SK-N-SH treated with all-trans-retinoic acid at 6 μM for 48 hours (cell line): ENCODE measurements around the gene HLA-DMA.

Source experiments
- ATAC-seq: fragments of 200-7000 bp; cut with Tn5 transposase; 3 replicates; pipeline ENCODE4 v1.9.1; 2020; ENCODE audit warnings: mild to moderate bottlenecking, moderate library complexity
- ARNTL ChIP-seq: fragments of 450-650 bp; formaldehyde crosslinking; IDR thresholded peaks from 2 replicates; pipeline ENCODE4 v1.5.0; 2020; ENCODE audit warnings: low read depth, mild to moderate bottlenecking, moderate library complexity, borderline replicate concordance
- BACH2 ChIP-seq: fragments of 250-450 bp; sonication (Bioruptor Pico); IDR thresholded peaks from 2 replicates; pipeline ENCODE4 v1.9.0; 2021; ENCODE audit warnings: mild to moderate bottlenecking, borderline replicate concordance
- CREB5 ChIP-seq: fragments of 250-450 bp; sonication (Bioruptor Pico); IDR thresholded peaks from 2 replicates; pipeline ENCODE4 v1.5.1; 2020; ENCODE audit warnings: low read depth, mild to moderate bottlenecking, moderate library complexity
- CSRNP3 ChIP-seq: fragments of 250-450 bp; sonication (Bioruptor Pico); IDR thresholded peaks from 2 replicates; pipeline ENCODE4 v1.5.1; 2021; ENCODE audit warnings: mild to moderate bottlenecking, moderate library complexity
- ESRRG ChIP-seq: fragments of 250-450 bp; sonication (Bioruptor Pico); IDR thresholded peaks from 2 replicates; pipeline ENCODE4 v1.6.1; 2021; ENCODE audit warnings: mild to moderate bottlenecking
- GLIS3 ChIP-seq: fragments of 250-450 bp; sonication (Bioruptor Pico); IDR thresholded peaks from 2 replicates; pipeline ENCODE4 v1.5.0; 2020; ENCODE audit warnings: mild to moderate bottlenecking, moderate library complexity
- ISL1 ChIP-seq: fragments of 250-450 bp; sonication (Bioruptor Pico); IDR thresholded peaks from 2 replicates; pipeline ENCODE4 v2.1.2; 2022; ENCODE audit warnings: mild to moderate bottlenecking, moderate library complexity
- OSR1 ChIP-seq: fragments of 250-450 bp; sonication (Bioruptor Pico); IDR thresholded peaks from 2 replicates; pipeline ENCODE4 v1.8.0; 2022; ENCODE audit warnings: moderate library complexity, mild to moderate bottlenecking, inconsistent platforms
- POU6F1 ChIP-seq: fragments of 250-450 bp; sonication (Bioruptor Pico); IDR thresholded peaks from 2 replicates; pipeline ENCODE4 v1.8.0; 2021; ENCODE audit warnings: low read depth, mild to moderate bottlenecking, moderate library complexity, borderline replicate concordance
- PPARA ChIP-seq: fragments of 250-450 bp; sonication (Bioruptor Pico); IDR thresholded peaks from 2 replicates; pipeline ENCODE4 v1.5.0; 2020; ENCODE audit warnings: mild to moderate bottlenecking, borderline replicate concordance
- RARB ChIP-seq: fragments of 250-450 bp; sonication (Bioruptor Pico); IDR thresholded peaks from 2 replicates; pipeline ENCODE4 v1.8.0; 2021; ENCODE audit warnings: mild to moderate bottlenecking, moderate library complexity
- TCF4 ChIP-seq: fragments of 250-450 bp; sonication (Bioruptor Pico); IDR thresholded peaks from 2 replicates; pipeline ENCODE4 v1.8.0; 2021; ENCODE audit warnings: mild to moderate bottlenecking, moderate library complexity, borderline replicate concordance
- TOX ChIP-seq: fragments of 250-450 bp; sonication (Bioruptor Pico); IDR thresholded peaks from 2 replicates; pipeline ENCODE4 v1.8.0; 2021; ENCODE audit warnings: mild to moderate bottlenecking, moderate library complexity, borderline replicate concordance
- ZFP3 ChIP-seq: fragments of 250-450 bp; sonication (Bioruptor Pico); IDR thresholded peaks from 2 replicates; pipeline ENCODE4 v1.5.0; 2020; ENCODE audit warnings: mild to moderate bottlenecking, moderate library complexity
- ZFP30 ChIP-seq: fragments of 450-650 bp; formaldehyde crosslinking; IDR thresholded peaks from 2 replicates; pipeline ENCODE4 v1.5.0; 2022; ENCODE audit warnings: mild to moderate bottlenecking, moderate library complexity
- ZNF70 ChIP-seq: fragments of 450-650 bp; formaldehyde crosslinking; IDR thresholded peaks from 2 replicates; pipeline ENCODE4 v1.5.0; 2020; ENCODE audit warnings: mild to moderate bottlenecking, moderate library complexity
- ZNF8 ChIP-seq: fragments of 450-650 bp; formaldehyde crosslinking; IDR thresholded peaks from 2 replicates; pipeline ENCODE4 v1.5.0; 2020; ENCODE audit warnings: mild to moderate bottlenecking, moderate library complexity
- TF ChIP-seq, protein P1 (sequence below): fragments of 250-450 bp; sonication (Bioruptor Pico); IDR thresholded peaks from 2 replicates; pipeline ENCODE4 v1.8.0; 2020; ENCODE audit warnings: mild to moderate bottlenecking, moderate library complexity, borderline replicate concordance
- TF ChIP-seq, protein P2 (sequence below): fragments of 250-450 bp; sonication (Bioruptor Pico); IDR thresholded peaks from 2 replicates; pipeline ENCODE4 v1.5.0; 2020; ENCODE audit warnings: mild to moderate bottlenecking, moderate library complexity

Gene HLA-DMA

DNA sequence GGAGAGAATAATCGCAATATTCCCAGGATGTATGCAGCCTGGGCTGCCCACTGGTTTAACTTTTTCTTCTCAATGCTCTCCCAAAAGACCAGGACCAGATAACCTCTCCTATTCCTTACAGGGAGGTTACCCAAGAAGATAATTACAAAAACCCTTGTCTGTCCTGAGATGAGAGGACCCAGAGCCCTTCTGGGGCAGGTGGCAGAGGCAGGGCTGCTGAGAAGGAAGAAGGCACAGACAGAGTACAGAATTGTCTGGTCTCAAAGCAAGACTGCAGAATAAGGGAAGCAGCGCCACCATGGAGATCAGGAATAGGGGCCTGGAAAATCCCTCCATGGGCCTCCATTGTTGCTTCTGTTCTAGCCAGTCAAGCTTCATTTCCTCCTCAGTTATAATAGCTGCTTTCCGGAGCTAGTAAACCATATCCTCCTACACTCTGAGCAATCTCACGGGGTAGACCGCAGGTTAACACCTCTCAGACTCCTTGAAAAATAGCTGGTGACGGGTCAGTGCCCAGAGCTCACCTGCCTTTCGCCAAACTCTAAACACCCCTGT is 11.6 kb downstream of the HLA-DMA start (continued):
- TF ChIP-seq, protein P1, sequence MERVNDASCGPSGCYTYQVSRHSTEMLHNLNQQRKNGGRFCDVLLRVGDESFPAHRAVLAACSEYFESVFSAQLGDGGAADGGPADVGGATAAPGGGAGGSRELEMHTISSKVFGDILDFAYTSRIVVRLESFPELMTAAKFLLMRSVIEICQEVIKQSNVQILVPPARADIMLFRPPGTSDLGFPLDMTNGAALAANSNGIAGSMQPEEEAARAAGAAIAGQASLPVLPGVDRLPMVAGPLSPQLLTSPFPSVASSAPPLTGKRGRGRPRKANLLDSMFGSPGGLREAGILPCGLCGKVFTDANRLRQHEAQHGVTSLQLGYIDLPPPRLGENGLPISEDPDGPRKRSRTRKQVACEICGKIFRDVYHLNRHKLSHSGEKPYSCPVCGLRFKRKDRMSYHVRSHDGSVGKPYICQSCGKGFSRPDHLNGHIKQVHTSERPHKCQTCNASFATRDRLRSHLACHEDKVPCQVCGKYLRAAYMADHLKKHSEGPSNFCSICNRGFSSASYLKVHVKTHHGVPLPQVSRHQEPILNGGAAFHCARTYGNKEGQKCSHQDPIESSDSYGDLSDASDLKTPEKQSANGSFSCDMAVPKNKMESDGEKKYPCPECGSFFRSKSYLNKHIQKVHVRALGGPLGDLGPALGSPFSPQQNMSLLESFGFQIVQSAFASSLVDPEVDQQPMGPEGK (CRISPR knock-in tag): no peak
- TF ChIP-seq OSR1 (CRISPR knock-in tag): no peak
- TF ChIP-seq PPARA (CRISPR knock-in tag): no peak

DNA sequence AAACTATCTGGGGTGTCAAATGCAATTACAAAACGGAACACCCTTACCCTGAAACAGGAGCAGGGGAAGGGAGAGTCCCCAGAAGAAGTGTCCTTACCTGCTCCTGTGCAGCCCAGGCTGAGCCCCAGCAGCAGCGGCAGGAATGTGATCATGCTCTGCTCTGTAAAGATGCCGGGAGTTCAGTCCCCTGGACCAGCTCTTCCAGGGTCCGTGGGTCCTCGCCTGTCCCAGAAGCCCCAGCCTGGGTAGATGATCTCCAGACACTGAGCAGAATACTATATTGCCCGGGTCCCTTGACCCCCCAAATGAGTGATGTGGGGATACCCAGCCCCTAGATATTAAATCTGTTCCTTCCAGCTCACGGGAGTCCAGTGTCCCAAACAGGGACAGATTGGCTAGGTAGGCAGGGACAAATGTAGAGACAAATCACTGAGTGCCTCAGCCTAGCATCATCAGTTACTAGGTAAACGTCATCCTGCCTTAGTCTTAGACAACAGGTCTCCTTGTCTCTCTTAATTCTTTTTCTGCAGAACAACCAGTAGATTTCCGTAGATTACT is 12.2 kb downstream of the HLA-DMA start, which contains the start of gene HLA-DMB:
Gene HLA-DMB (minus strand): TSS at position 373 of the 558 bp plus-strand sequence. CDS start 221 bp downstream, at position 152.
- ATAC-seq: peak; percentile 99

More for the DNA sequence above, 12.2 kb downstream of the HLA-DMA start, which contains the start of gene HLA-DMB:
- TF ChIP-seq ARNTL (CRISPR knock-in tag) (no peak), ZNF70 (no peak), CREB5 (CRISPR knock-in tag) (no peak), TCF4 (CRISPR knock-in tag) (no peak), GLIS3 (no peak), BACH2 (no peak), OSR1 (CRISPR knock-in tag) (no peak), ZFP3 (no peak), ZFP30 (no peak), CSRNP3 (CRISPR knock-in tag) (no peak), ISL1 (no peak), RARB (CRISPR knock-in tag) (no peak), ZNF8 (no peak), PPARA (CRISPR knock-in tag) (no peak), ESRRG (no peak), POU6F1 (no peak), TOX (CRISPR knock-in tag) (no peak)
- TF ChIP-seq, protein P1 (CRISPR knock-in tag): no peak
- TF ChIP-seq, protein P2, sequence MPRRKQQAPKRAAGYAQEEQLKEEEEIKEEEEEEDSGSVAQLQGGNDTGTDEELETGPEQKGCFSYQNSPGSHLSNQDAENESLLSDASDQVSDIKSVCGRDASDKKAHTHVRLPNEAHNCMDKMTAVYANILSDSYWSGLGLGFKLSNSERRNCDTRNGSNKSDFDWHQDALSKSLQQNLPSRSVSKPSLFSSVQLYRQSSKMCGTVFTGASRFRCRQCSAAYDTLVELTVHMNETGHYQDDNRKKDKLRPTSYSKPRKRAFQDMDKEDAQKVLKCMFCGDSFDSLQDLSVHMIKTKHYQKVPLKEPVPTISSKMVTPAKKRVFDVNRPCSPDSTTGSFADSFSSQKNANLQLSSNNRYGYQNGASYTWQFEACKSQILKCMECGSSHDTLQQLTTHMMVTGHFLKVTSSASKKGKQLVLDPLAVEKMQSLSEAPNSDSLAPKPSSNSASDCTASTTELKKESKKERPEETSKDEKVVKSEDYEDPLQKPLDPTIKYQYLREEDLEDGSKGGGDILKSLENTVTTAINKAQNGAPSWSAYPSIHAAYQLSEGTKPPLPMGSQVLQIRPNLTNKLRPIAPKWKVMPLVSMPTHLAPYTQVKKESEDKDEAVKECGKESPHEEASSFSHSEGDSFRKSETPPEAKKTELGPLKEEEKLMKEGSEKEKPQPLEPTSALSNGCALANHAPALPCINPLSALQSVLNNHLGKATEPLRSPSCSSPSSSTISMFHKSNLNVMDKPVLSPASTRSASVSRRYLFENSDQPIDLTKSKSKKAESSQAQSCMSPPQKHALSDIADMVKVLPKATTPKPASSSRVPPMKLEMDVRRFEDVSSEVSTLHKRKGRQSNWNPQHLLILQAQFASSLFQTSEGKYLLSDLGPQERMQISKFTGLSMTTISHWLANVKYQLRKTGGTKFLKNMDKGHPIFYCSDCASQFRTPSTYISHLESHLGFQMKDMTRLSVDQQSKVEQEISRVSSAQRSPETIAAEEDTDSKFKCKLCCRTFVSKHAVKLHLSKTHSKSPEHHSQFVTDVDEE: no peak
- TF ChIP-seq, all 23 proteins: peak for 0
